GM21723 (cell line): ENCODE data around the gene WNT3A.
"Not testable (repeated sequence)": the region's sequence is repeated elsewhere in the genome, so short reads cannot be mapped to it uniquely, and the experiment has no call there.

Source experiments
- ATAC-seq: cut with Tn5 transposase; IDR thresholded peaks from one replicate; pipeline ENCODE4 v1.9.1; 2021; ENCODE audit warnings: mild to moderate bottlenecking, moderate library complexity; ENCODE audit not compliant: unreplicated experiment

WNT3A gene

GRCh38 chr1:228006786-228007048, at the start of gene WNT3A:
TSS of gene WNT3A (plus strand) at chr1:228006998. CDS start at chr1:228007129, 131 bp downstream.
- ATAC-seq: no peak

- ATAC-seq: no peak
Measured at GRCh38 chr1:227958617-227959324, 48.0 kb upstream of the WNT3A start.

- ATAC-seq: no peak
Measured at GRCh38 chr1:227959325-227959860, 47.4 kb upstream of the WNT3A start.

- ATAC-seq: no peak
Measured at GRCh38 chr1:227961651-227962466, 44.9 kb upstream of the WNT3A start.

- ATAC-seq: not testable (repeated sequence)
Measured at GRCh38 chr1:227966733-227967132, 40.1 kb upstream of the WNT3A start.

GRCh38 chr1:227967815-227968214, 39.0 kb upstream of the WNT3A start:
- ATAC-seq: not testable (repeated sequence)

- ATAC-seq: not testable (repeated sequence)
Measured at GRCh38 chr1:227970076-227970995, 36.5 kb upstream of the WNT3A start.

- not testable (repeated sequence) for ATAC-seq
Measured at GRCh38 chr1:227971216-227971615, 35.6 kb upstream of the WNT3A start.

GRCh38 chr1:227971643-227972282, 35.0 kb upstream of the WNT3A start:
- ATAC-seq: not testable (repeated sequence)

- ATAC-seq: not testable (repeated sequence)
Measured at GRCh38 chr1:227972283-227972679, 34.5 kb upstream of the WNT3A start.

GRCh38 chr1:227972843-227973374, 33.9 kb upstream of the WNT3A start:
- ATAC-seq: not testable (repeated sequence)

- not testable (repeated sequence) for ATAC-seq
Measured at GRCh38 chr1:227973724-227974288, 33.0 kb upstream of the WNT3A start.

- ATAC-seq: not testable (repeated sequence)
Measured at GRCh38 chr1:227975583-227976283, 31.1 kb upstream of the WNT3A start.

- ATAC-seq: no peak
Measured at GRCh38 chr1:227987181-227987580, 19.6 kb upstream of the WNT3A start.

- no peak for ATAC-seq
Measured at GRCh38 chr1:227994632-227995300, 12.0 kb upstream of the WNT3A start.

GRCh38 chr1:227996187-227996950, 10.4 kb upstream of the WNT3A start:
- ATAC-seq: no peak

GRCh38 chr1:227998374-227999055, 8.3 kb upstream of the WNT3A start:
- ATAC-seq: no peak
